ENCODE data around the gene KCNMA1.

Gene KCNMA1

GRCh38 chr10:77034795-77035194 lies 602.8 kb downstream of the KCNMA1 start:
- TF ChIP-seq YY1 (IDR thresholded peaks at IDR 0.05; ENCODE audit: insufficient read depth, insufficient read length) (no peak), ZNF274 (IDR thresholded peaks at IDR 0.05; ENCODE audit: low read depth, low read length) (no peak), SUZ12 (IDR thresholded peaks at IDR 0.05; ENCODE audit: extremely low read depth, insufficient read depth, insufficient read length) (no peak)
- Histone ChIP-seq H3K4me1 (ENCODE audit: insufficient read depth, insufficient read length) (no peaks in the 10 kb centered on the region), H3K4me3 (ENCODE audit: insufficient read length, low read depth) (no peak overlapping the region), H3K27me3 (ENCODE audit: insufficient read depth, insufficient read length) (no peaks in the 10 kb centered on the region), H3K36me3 (ENCODE audit: insufficient read depth, insufficient read length, low read length) (no peaks in the 10 kb centered on the region), H3K9me3 (ENCODE audit: insufficient read depth, low read length) (no peaks in the 10 kb centered on the region), H3K9ac (ENCODE audit: insufficient read length, low read depth) (no peak overlapping the region)
- DNase-seq (ENCODE audit: low read depth, low spot score) = no peak

DNA sequence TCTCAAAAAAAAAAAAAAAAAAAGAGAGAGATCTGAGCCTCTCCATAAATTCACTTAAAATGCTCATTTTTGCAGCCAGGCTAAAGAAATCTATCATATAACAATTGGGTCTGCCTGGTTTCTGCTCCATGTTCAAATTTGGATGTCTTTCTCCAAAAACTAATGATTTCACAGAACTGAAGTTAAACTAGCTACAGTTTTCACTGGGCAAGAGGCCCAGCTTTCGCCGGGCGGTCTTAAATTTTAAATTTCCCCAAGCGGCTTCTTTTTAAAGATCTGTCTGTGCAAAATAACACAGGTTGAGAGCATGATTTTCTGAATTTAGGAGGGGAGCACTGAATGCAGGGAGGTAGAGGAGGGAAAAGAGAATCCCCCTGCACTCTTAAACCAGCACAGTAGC lies 603.4 kb downstream of the KCNMA1 start:
- Histone ChIP-seq H3K4me1 (ENCODE audit: insufficient read depth, insufficient read length) (no peaks in the 10 kb centered on the region), H3K27me3 (ENCODE audit: insufficient read depth, insufficient read length) (no peaks in the 10 kb centered on the region), H3K36me3 (ENCODE audit: insufficient read depth, insufficient read length, low read length) (no peaks in the 10 kb centered on the region), H3K4me3 (ENCODE audit: insufficient read length, low read depth) (no peak overlapping the region), H3K9me3 (ENCODE audit: insufficient read depth, low read length) (no peaks in the 10 kb centered on the region), H3K9ac (ENCODE audit: insufficient read length, low read depth) (no peak overlapping the region)
- DNase-seq (ENCODE audit: low read depth, low spot score) = no peak
- TF ChIP-seq SUZ12 (IDR thresholded peaks at IDR 0.05; ENCODE audit: extremely low read depth, insufficient read depth, insufficient read length) (no peak), YY1 (IDR thresholded peaks at IDR 0.05; ENCODE audit: insufficient read depth, insufficient read length) (no peak), ZNF274 (IDR thresholded peaks at IDR 0.05; ENCODE audit: low read depth, low read length) (no peak)

GRCh38 chr10:77032188-77032570 lies 605.4 kb downstream of the KCNMA1 start:
- TF ChIP-seq SUZ12 (IDR thresholded peaks at IDR 0.05; ENCODE audit: extremely low read depth, insufficient read depth, insufficient read length) (no peak), YY1 (IDR thresholded peaks at IDR 0.05; ENCODE audit: insufficient read depth, insufficient read length) (no peak), ZNF274 (IDR thresholded peaks at IDR 0.05; ENCODE audit: low read depth, low read length) (no peak)
- H3K36me3 ChIP-seq (ENCODE audit: insufficient read depth, insufficient read length, low read length) = no peaks in the 10 kb centered on the region
- no peak overlapping the region for H3K9ac ChIP-seq (ENCODE audit: insufficient read length, low read depth)
- no peak overlapping the region for H3K4me3 ChIP-seq (ENCODE audit: insufficient read length, low read depth)
- no peaks in the 10 kb centered on the region for H3K4me1 ChIP-seq (ENCODE audit: insufficient read depth, insufficient read length)
- H3K27me3 ChIP-seq (ENCODE audit: insufficient read depth, insufficient read length) = no peaks in the 10 kb centered on the region
- DNase-seq (ENCODE audit: low read depth, low spot score) = no peak
- no peaks in the 10 kb centered on the region for H3K9me3 ChIP-seq (ENCODE audit: insufficient read depth, low read length)

GRCh38 chr10:77031531-77032187 lies 605.9 kb downstream of the KCNMA1 start:
- Histone ChIP-seq H3K4me1 (ENCODE audit: insufficient read depth, insufficient read length) (no peaks in the 10 kb centered on the region), H3K4me3 (ENCODE audit: insufficient read length, low read depth) (no peak overlapping the region), H3K9ac (ENCODE audit: insufficient read length, low read depth) (no peak overlapping the region), H3K36me3 (ENCODE audit: insufficient read depth, insufficient read length, low read length) (no peaks in the 10 kb centered on the region), H3K27me3 (ENCODE audit: insufficient read depth, insufficient read length) (no peaks in the 10 kb centered on the region), H3K9me3 (ENCODE audit: insufficient read depth, low read length) (no peaks in the 10 kb centered on the region)
- no peak for DNase-seq (ENCODE audit: low read depth, low spot score)
- TF ChIP-seq SUZ12 (IDR thresholded peaks at IDR 0.05; ENCODE audit: extremely low read depth, insufficient read depth, insufficient read length) (no peak), YY1 (IDR thresholded peaks at IDR 0.05; ENCODE audit: insufficient read depth, insufficient read length) (no peak), ZNF274 (IDR thresholded peaks at IDR 0.05; ENCODE audit: low read depth, low read length) (no peak)

DNA sequence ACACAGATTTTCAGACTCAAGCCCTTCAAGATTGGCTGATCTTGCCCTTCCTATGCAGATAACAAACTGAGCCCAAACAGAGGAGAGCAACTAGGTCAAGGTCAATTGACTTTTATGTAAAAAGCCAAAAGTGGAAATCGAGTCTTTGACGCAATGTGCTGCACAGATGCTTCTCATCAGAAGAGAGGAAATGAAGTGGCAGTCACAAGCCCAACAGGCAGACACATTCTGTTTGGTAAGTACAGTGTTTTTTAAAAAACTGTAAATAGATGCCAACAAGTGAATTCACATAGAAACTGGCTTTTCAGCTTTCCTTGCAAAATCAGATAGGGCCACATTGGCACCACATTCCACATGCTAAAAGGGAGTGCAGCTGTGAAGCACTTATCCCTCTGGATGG lies 606.6 kb downstream of the KCNMA1 start:
- no peaks in the 10 kb centered on the region for H3K9me3 ChIP-seq (ENCODE audit: insufficient read depth, low read length)
- no peaks in the 10 kb centered on the region for H3K27me3 ChIP-seq (ENCODE audit: insufficient read depth, insufficient read length)
- no peak overlapping the region for H3K9ac ChIP-seq (ENCODE audit: insufficient read length, low read depth)
- no peak overlapping the region for H3K4me3 ChIP-seq (ENCODE audit: insufficient read length, low read depth)
- no peaks in the 10 kb centered on the region for H3K36me3 ChIP-seq (ENCODE audit: insufficient read depth, insufficient read length, low read length)
- no peak for DNase-seq (ENCODE audit: low read depth, low spot score)
- no peaks in the 10 kb centered on the region for H3K4me1 ChIP-seq (ENCODE audit: insufficient read depth, insufficient read length)
- TF ChIP-seq YY1 (IDR thresholded peaks at IDR 0.05; ENCODE audit: insufficient read depth, insufficient read length) (no peak), ZNF274 (IDR thresholded peaks at IDR 0.05; ENCODE audit: low read depth, low read length) (no peak), SUZ12 (IDR thresholded peaks at IDR 0.05; ENCODE audit: extremely low read depth, insufficient read depth, insufficient read length) (no peak)

- Histone ChIP-seq H3K4me1 (ENCODE audit: insufficient read depth, insufficient read length) (no peaks in the 10 kb centered on the region), H3K9me3 (ENCODE audit: insufficient read depth, low read length) (no peaks in the 10 kb centered on the region), H3K4me3 (ENCODE audit: insufficient read length, low read depth) (no peak overlapping the region), H3K9ac (ENCODE audit: insufficient read length, low read depth) (no peak overlapping the region), H3K36me3 (ENCODE audit: insufficient read depth, insufficient read length, low read length) (no peaks in the 10 kb centered on the region), H3K27me3 (ENCODE audit: insufficient read depth, insufficient read length) (no peaks in the 10 kb centered on the region)
- no peak for TF ChIP-seq SUZ12 (IDR thresholded peaks at IDR 0.05; ENCODE audit: extremely low read depth, insufficient read depth, insufficient read length)
- no peak for TF ChIP-seq ZNF274 (IDR thresholded peaks at IDR 0.05; ENCODE audit: low read depth, low read length)
- no peak for TF ChIP-seq YY1 (IDR thresholded peaks at IDR 0.05; ENCODE audit: insufficient read depth, insufficient read length)
- DNase-seq (ENCODE audit: low read depth, low spot score) = no peak
Observed at GRCh38 chr10:77029777-77030717, 607.6 kb downstream of the KCNMA1 start.

- no peaks in the 10 kb centered on the region for H3K36me3 ChIP-seq (ENCODE audit: insufficient read depth, insufficient read length, low read length)
- no peaks in the 10 kb centered on the region for H3K9me3 ChIP-seq (ENCODE audit: insufficient read depth, low read length)
- H3K27me3 ChIP-seq (ENCODE audit: insufficient read depth, insufficient read length) = no peaks in the 10 kb centered on the region
- H3K4me1 ChIP-seq (ENCODE audit: insufficient read depth, insufficient read length) = no peaks in the 10 kb centered on the region
- TF ChIP-seq SUZ12 (IDR thresholded peaks at IDR 0.05; ENCODE audit: extremely low read depth, insufficient read depth, insufficient read length) (no peak), YY1 (IDR thresholded peaks at IDR 0.05; ENCODE audit: insufficient read depth, insufficient read length) (no peak), ZNF274 (IDR thresholded peaks at IDR 0.05; ENCODE audit: low read depth, low read length) (no peak)
- H3K4me3 ChIP-seq (ENCODE audit: insufficient read length, low read depth) = no peak overlapping the region
- DNase-seq (ENCODE audit: low read depth, low spot score) = no peak
- no peak overlapping the region for H3K9ac ChIP-seq (ENCODE audit: insufficient read length, low read depth)
Observed at GRCh38 chr10:77028042-77028441, 609.6 kb downstream of the KCNMA1 start.

Data from NT2/D1 (cell line).